ENCODE results near the gene NNT. TPM values are rescaled to one million over a fixed set of nuclear protein-coding genes. Genes with fewer than 3 reads are reported as not detected.

The NNT gene
- total RNA-seq, 1 donor from 2014 or later: 40.3 TPM

GRCh38 chr5:43750809-43751208 is 147.8 kb downstream of the NNT start:
- Histone ChIP-seq H3K4me1 (no peaks in the 10 kb centered on the region), H3K27me3 (no peaks in the 10 kb centered on the region), H3K27ac (no peak overlapping the region), H3K36me3 (no peaks in the 10 kb centered on the region), H3K9me3 (no peaks in the 10 kb centered on the region), H3K4me3 (no peak overlapping the region)
- TF ChIP-seq POLR2A (IDR thresholded peaks at IDR 0.05): no peak
- intact Hi-C loops (cut with DNase I): no loop called here
- DNase-seq (ENCODE audit: extremely low spot score in 2 of 2): no peak

GRCh38 chr5:43753069-43753468 is 150.1 kb downstream of the NNT start:
- Histone ChIP-seq H3K4me1 (no peaks in the 10 kb centered on the region), H3K4me3 (no peak overlapping the region), H3K9me3 (peaks cover 5% of the 10 kb centered on the region), H3K36me3 (no peaks in the 10 kb centered on the region), H3K27me3 (no peaks in the 10 kb centered on the region), H3K27ac (no peak overlapping the region)
- intact Hi-C loops (cut with DNase I): no loop called here
- TF ChIP-seq POLR2A (IDR thresholded peaks at IDR 0.05) (no peak), POLR2AphosphoS5 (IDR thresholded peaks at IDR 0.05; ENCODE audit: insufficient read depth in 1 of 2, low read depth in 1 of 2) (no peak), CTCF (IDR thresholded peaks at IDR 0.05) (no peak)
- DNase-seq (ENCODE audit: extremely low spot score in 2 of 2): no peak

Other genes starting within 250 kb of the NNT start
- gene CCL28, start 190.8 kb upstream of the NNT start, total RNA-seq: 0.74 TPM
- 12.8 TPM for gene TMEM267, start 119.3 kb upstream of the NNT start, total RNA-seq
- gene C5orf34, start 88.0 kb upstream of the NNT start, total RNA-seq: not detected
- 67.0 TPM for gene PAIP1, start 46.1 kb upstream of the NNT start, total RNA-seq